Muscle layer of colon (tissue), 2 donors: ENCODE results near the gene MAG.

ENCODE experiments used
- H3K27ac ChIP-seq: one replicate; pipeline ENCODE4 v1.7.0; 2013; ENCODE audit warnings: low read depth, mild to moderate bottlenecking, low read length, moderate library complexity
- H3K27me3 ChIP-seq, 2 donors: one replicate each; pipeline ENCODE4 v1.7.0; 2013; ENCODE audit warnings: low read length in 2 of 2, mild to moderate bottlenecking in 2 of 2; ENCODE audit not compliant: insufficient read depth in 2 of 2, control insufficient read depth in 1 of 2
- H3K36me3 ChIP-seq: one replicate; pipeline ENCODE4 v1.7.0; 2013; ENCODE audit warnings: mild to moderate bottlenecking, low read length; ENCODE audit not compliant: insufficient read depth
- H3K4me1 ChIP-seq: one replicate; pipeline ENCODE4 v1.7.0; 2013; ENCODE audit warnings: mild to moderate bottlenecking, low read length; ENCODE audit not compliant: insufficient read depth
- H3K4me3 ChIP-seq, 2 donors: one replicate each; pipeline ENCODE4 v1.7.0; 2013; ENCODE audit warnings: low read length in 2 of 2, low read depth in 1 of 2, mild to moderate bottlenecking in 1 of 2, moderate library complexity in 1 of 2
- H3K9ac ChIP-seq: one replicate; pipeline ENCODE4 v1.7.0; 2013; ENCODE audit warnings: low read length
- H3K9me3 ChIP-seq: one replicate; pipeline ENCODE4 v1.7.0; 2013; ENCODE audit warnings: mild to moderate bottlenecking, low read length
- donor health status: abdominal sarcoma.
- donor health status: Adenocarcinoma of cecum.

MAG gene

GRCh38 chr19:35295792-35296462 is 4.0 kb downstream of the MAG start:
- H3K9me3 ChIP-seq, result no peaks in the 10 kb centered on the region
- no peaks in the 10 kb centered on the region for H3K36me3 ChIP-seq
- H3K9ac ChIP-seq, result no peak overlapping the region
- H3K4me1 ChIP-seq, result no peaks in the 10 kb centered on the region
- peaks cover 13 to 42% of the 10 kb centered on the region in 2 donors for H3K27me3 ChIP-seq
- no peak overlapping the region for H3K4me3 ChIP-seq
- no peak overlapping the region for H3K27ac ChIP-seq

- peaks cover 14 to 38% of the 10 kb centered on the region in 2 donors for H3K27me3 ChIP-seq
- H3K27ac ChIP-seq, result no peak overlapping the region
- H3K4me1 ChIP-seq, result no peaks in the 10 kb centered on the region
- no peaks in the 10 kb centered on the region for H3K9me3 ChIP-seq
- no peak overlapping the region for H3K4me3 ChIP-seq
- H3K36me3 ChIP-seq, result no peaks in the 10 kb centered on the region
- H3K9ac ChIP-seq, result no peak overlapping the region
Observed at GRCh38 chr19:35296644-35297514, 4.9 kb downstream of the MAG start.

DNA sequence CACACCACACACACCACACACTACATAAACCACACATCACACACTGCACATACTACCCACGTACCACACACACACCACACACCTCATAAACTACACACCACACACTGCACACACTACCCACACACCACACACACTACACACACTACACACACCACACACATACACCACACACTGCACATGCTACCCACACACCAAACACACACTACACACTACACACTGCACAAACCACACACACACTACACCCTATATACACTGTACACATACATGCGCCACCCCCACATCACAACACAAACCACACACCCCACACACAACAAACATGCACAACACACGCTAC is 5.5 kb downstream of the MAG start:
- H3K27me3 ChIP-seq, result peaks cover 17 to 40% of the 10 kb centered on the region in 2 donors
- H3K9me3 ChIP-seq, result no peaks in the 10 kb centered on the region
- H3K9ac ChIP-seq, result no peak overlapping the region

GRCh38 chr19:35297922-35298321 is 6.0 kb downstream of the MAG start:
- no peaks in the 10 kb centered on the region for H3K4me1 ChIP-seq
- no peak overlapping the region for H3K27ac ChIP-seq
- H3K4me3 ChIP-seq, result no peak overlapping the region
- H3K27me3 ChIP-seq, result peaks cover 17 to 40% of the 10 kb centered on the region in 2 donors
- H3K9ac ChIP-seq, result no peak overlapping the region
- H3K9me3 ChIP-seq, result no peaks in the 10 kb centered on the region
- no peaks in the 10 kb centered on the region for H3K36me3 ChIP-seq

More for the DNA sequence above, 5.5 kb downstream of the MAG start:
- Histone ChIP-seq H3K4me1 (no peaks in the 10 kb centered on the region), H3K4me3 (no peak overlapping the region), H3K36me3 (no peaks in the 10 kb centered on the region), H3K27ac (no peak overlapping the region)

DNA sequence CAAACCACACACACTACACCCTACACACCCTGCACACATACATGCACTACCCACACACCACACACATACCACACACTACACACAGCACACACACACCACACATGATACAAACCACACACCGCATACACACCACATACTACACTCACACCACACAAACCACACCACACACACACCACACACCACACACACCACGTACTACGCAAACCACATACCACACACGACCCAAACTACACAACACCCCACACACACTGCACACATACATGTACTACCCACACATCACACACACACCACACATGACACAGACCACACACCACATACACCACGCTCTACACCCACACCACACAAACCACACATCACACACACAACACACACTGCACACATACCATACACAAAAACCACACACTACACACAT is 6.6 kb downstream of the MAG start:
- Histone ChIP-seq H3K27me3 (peaks cover 17 to 35% of the 10 kb centered on the region in 2 donors), H3K9me3 (no peaks in the 10 kb centered on the region), H3K9ac (no peak overlapping the region), H3K4me1 (no peaks in the 10 kb centered on the region), H3K4me3 (no peak overlapping the region), H3K36me3 (no peaks in the 10 kb centered on the region), H3K27ac (no peak overlapping the region)

DNA sequence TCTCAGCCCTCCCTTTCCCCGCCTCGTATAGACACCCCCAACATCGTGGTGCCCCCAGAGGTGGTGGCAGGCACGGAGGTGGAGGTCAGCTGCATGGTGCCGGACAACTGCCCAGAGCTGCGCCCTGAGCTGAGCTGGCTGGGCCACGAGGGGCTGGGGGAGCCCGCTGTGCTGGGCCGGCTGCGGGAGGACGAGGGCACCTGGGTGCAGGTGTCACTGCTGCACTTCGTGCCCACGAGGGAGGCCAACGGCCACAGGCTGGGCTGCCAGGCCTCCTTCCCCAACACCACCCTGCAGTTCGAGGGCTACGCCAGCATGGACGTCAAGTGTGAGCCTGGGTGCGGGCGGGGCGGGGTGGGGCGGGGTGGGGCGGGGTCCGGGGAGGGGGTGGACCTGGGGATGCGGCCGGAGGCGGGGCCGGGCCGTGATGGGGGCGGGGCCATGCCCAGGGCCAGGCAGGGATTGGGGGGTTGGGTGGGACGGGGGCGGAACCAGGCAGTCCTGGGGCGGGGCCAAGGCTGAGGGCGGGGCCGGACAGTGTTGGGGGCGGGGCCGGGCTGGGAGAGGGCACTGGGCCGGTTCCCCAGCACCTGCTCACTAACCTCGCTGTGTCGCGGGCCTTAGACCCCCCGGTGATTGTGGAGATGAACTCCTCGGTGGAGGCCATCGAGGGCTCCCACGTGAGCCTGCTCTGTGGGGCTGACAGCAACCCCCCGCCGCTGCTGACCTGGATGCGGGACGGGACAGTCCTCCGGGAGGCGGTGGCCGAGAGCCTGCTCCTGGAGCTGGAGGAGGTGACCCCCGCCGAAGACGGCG is 7.8 kb downstream of the MAG start:
- Histone ChIP-seq H3K27me3 (peaks cover 17 to 27% of the 10 kb centered on the region in 2 donors), H3K9ac (no peak overlapping the region)

GRCh38 chr19:35300339-35300649 is 8.3 kb downstream of the MAG start:
- H3K27ac ChIP-seq, result no peak overlapping the region
- H3K9ac ChIP-seq, result no peak overlapping the region
- H3K36me3 ChIP-seq, result no peaks in the 10 kb centered on the region
- no peaks in the 10 kb centered on the region for H3K9me3 ChIP-seq
- H3K27me3 ChIP-seq, result peaks cover 17 to 32% of the 10 kb centered on the region in 2 donors
- H3K4me1 ChIP-seq, result no peaks in the 10 kb centered on the region
- no peak overlapping the region for H3K4me3 ChIP-seq

More for the DNA sequence above, 7.8 kb downstream of the MAG start:
- no peaks in the 10 kb centered on the region for H3K9me3 ChIP-seq
- H3K4me3 ChIP-seq, result no peak overlapping the region
- H3K4me1 ChIP-seq, result no peaks in the 10 kb centered on the region
- H3K36me3 ChIP-seq, result no peaks in the 10 kb centered on the region
- H3K27ac ChIP-seq, result no peak overlapping the region

DNA sequence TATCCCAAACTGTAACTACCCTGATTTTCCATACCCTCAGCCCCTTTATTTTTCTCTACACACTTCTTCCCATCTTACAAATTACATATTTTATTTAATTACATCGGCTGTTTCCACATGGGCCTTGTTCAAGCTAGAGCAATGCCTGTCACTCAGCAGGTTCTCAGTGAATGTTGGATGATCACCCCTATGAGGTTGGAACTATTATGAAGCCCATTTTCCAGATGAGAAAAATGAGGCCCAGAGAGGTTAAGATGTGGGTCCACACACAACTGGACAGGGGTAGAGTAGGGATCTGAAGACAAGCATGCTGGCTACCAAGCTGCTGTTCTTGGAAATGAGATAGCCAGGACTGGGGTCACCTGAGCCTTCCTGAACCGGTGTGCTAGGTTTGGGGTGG is 10.0 kb downstream of the MAG start:
- H3K27me3 ChIP-seq, result peaks cover 17 to 23% of the 10 kb centered on the region in 2 donors
- no peak overlapping the region for H3K27ac ChIP-seq
- H3K9me3 ChIP-seq, result no peaks in the 10 kb centered on the region
- H3K9ac ChIP-seq, result no peak overlapping the region
- H3K4me3 ChIP-seq, result no peak overlapping the region
- H3K4me1 ChIP-seq, result no peaks in the 10 kb centered on the region
- no peaks in the 10 kb centered on the region for H3K36me3 ChIP-seq

- no peak overlapping the region for H3K9ac ChIP-seq
- H3K9me3 ChIP-seq, result no peaks in the 10 kb centered on the region
- H3K4me1 ChIP-seq, result no peaks in the 10 kb centered on the region
- peaks cover 15 to 23% of the 10 kb centered on the region in 2 donors for H3K27me3 ChIP-seq
- no peak overlapping the region for H3K4me3 ChIP-seq
- H3K27ac ChIP-seq, result no peak overlapping the region
- H3K36me3 ChIP-seq, result no peaks in the 10 kb centered on the region
Observed at GRCh38 chr19:35302446-35302845, 10.5 kb downstream of the MAG start.

- no peaks in the 10 kb centered on the region for H3K9me3 ChIP-seq
- no peak overlapping the region for H3K9ac ChIP-seq
- H3K4me1 ChIP-seq, result no peaks in the 10 kb centered on the region
- H3K36me3 ChIP-seq, result no peaks in the 10 kb centered on the region
- H3K4me3 ChIP-seq, result no peak overlapping the region
- H3K27ac ChIP-seq, result no peak overlapping the region
- H3K27me3 ChIP-seq, result peaks cover 7 to 23% of the 10 kb centered on the region in 2 donors
Observed at GRCh38 chr19:35303357-35303915, 11.5 kb downstream of the MAG start.

- Histone ChIP-seq H3K36me3 (no peaks in the 10 kb centered on the region), H3K4me3 (no peak overlapping the region), H3K9ac (no peak overlapping the region), H3K4me1 (no peaks in the 10 kb centered on the region), H3K27me3 (peaks cover 4 to 22% of the 10 kb centered on the region in 2 donors), H3K9me3 (no peaks in the 10 kb centered on the region), H3K27ac (no peak overlapping the region)
Observed at GRCh38 chr19:35304036-35304435, 12.1 kb downstream of the MAG start.
